Measurements from ENCODE around the gene AQP12B.
"Not testable (repeated sequence)": the region's sequence is repeated elsewhere in the genome, so short reads cannot be mapped to it uniquely, and the experiment has no call there.

DNA sequence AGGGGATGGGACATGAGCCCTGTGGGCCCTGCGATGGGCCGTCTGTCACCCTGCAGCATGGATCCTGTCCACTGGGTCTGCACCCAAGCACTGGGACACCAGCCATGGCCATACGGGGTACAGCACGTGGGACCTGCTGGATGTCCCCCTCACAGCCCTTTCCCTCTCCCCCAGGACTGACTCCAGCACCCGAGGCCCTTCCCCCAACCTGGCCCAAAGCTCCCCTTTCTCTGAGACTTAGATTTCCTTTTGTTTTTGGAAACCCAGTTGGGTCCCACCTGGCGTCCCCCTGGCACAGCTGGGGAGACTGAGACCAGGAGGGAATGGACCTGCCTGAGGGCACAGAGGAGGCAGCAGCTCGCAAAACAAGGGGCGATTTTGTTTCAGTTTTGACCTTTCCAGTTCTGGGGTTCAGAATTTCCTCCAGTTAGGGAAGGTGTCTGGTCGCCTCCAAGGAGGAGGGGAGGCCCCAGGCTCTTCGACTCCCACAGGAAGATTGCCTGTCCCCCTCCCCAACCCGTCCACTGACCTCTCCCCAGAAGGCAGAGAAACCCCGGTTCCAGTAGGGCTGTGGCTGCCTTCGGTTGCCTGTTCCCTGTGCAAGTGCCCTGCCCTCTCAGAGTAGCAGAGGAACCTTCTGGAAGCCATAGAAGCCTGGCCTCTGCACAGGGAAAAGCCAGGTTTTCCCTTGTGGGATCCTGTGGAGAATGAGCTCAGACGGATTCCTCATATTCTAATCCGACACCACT lies 1.5 kb upstream of the AQP12B start:
- TF ChIP-seq ZNF843 (tag by site-specific recombination; IDR thresholded peaks at IDR 0.05); ZNF146 (tag by site-specific recombination; IDR thresholded peaks at IDR 0.05); ZNF48 (tag by site-specific recombination; IDR thresholded peaks at IDR 0.05); ZNF335 (tag by site-specific recombination; conservative IDR thresholded peaks at IDR 0.05): not testable (repeated sequence)

All from HEK293 (cell line).